HepG2 (cell line): ENCODE measurements around the gene DPEP2NB. TPM values are rescaled to one million over a fixed set of nuclear protein-coding genes. Genes with fewer than 3 reads are reported as not detected.

Experiments used
- ASH2L ChIP-seq: fragments of 300-600, 200-600 bp; sonication (generic); IDR thresholded peaks from 2 replicates; pipeline ENCODE4 v1.7.0; 2017; ENCODE audit warnings: low read depth, mild to moderate bottlenecking, moderate library complexity, mixed read lengths, low read length; ENCODE audit not compliant: insufficient read length
- ETV5 ChIP-seq: IDR thresholded peaks from 2 replicates; pipeline ENCODE4 v1.6.1; 2018; ENCODE audit warnings: missing biosample characterization, missing genetic modification reagents, inconsistent platforms, borderline replicate concordance
- FIP1L1 ChIP-seq: fragments of 200-400 bp; formaldehyde crosslinking; IDR thresholded peaks from 2 replicates; pipeline ENCODE4 v1.6.1; 2018; ENCODE audit warnings: low read depth, mild to moderate bottlenecking, low read length, moderate library complexity, borderline replicate concordance; ENCODE audit not compliant: insufficient read depth
- FOXO4 ChIP-seq: sonication (generic); formaldehyde crosslinking; conservative IDR thresholded peaks from 2 replicates; pipeline ENCODE4 v1.8.1; 2023; ENCODE audit warnings: missing genetic modification reagents
- GATA4 ChIP-seq: sonication (generic); IDR thresholded peaks from 2 replicates; pipeline ENCODE4 v1.6.1; 2016; ENCODE audit warnings: antibody characterized with exemption, low read depth, borderline replicate concordance
- MLX ChIP-seq: IDR thresholded peaks from 2 replicates; pipeline ENCODE4 v1.6.1; 2016
- NR2F6 ChIP-seq, 2 experiments: IDR thresholded peaks; 2 replicates each; pipeline ENCODE4 v1.6.1; 2016; ENCODE audit warnings: antibody characterized with exemption in 1 of 2, mild to moderate bottlenecking in 1 of 2
- PAWR ChIP-seq: sonication (generic); formaldehyde crosslinking; IDR thresholded peaks from 2 replicates; pipeline ENCODE4 v1.4.0; 2020; ENCODE audit warnings: missing genetic modification reagents, mild to moderate bottlenecking, borderline replicate concordance
- PLSCR1 ChIP-seq: sonication (generic); formaldehyde crosslinking; IDR thresholded peaks from 2 replicates; pipeline ENCODE4 v1.5.0; 2020; ENCODE audit warnings: missing genetic modification reagents, mild to moderate bottlenecking, borderline replicate concordance
- RORA ChIP-seq: sonication (generic); formaldehyde crosslinking; IDR thresholded peaks from 2 replicates; pipeline ENCODE4 v1.5.0; 2020; ENCODE audit warnings: mild to moderate bottlenecking, missing genetic modification reagents, moderate library complexity
- SMAD9 ChIP-seq: sonication (generic); formaldehyde crosslinking; IDR thresholded peaks from 2 replicates; pipeline ENCODE4 v1.5.1; 2020; ENCODE audit warnings: mild to moderate bottlenecking, missing genetic modification reagents
- ZFP36L2 ChIP-seq: sonication (generic); formaldehyde crosslinking; IDR thresholded peaks from 2 replicates; pipeline ENCODE4 v1.4.0; 2020; ENCODE audit warnings: missing genetic modification reagents
- ZNF296 ChIP-seq: sonication (generic); formaldehyde crosslinking; conservative IDR thresholded peaks from 2 replicates; pipeline ENCODE4 v1.5.0; 2020; ENCODE audit warnings: mild to moderate bottlenecking, missing genetic modification reagents
- ZNF407 ChIP-seq: sonication (generic); formaldehyde crosslinking; IDR thresholded peaks from one replicate; pipeline ENCODE4 v1.5.1; 2020; ENCODE audit warnings: mild to moderate bottlenecking, missing genetic modification reagents; ENCODE audit errors: not compliant biosample characterization
- ZNF468 ChIP-seq: sonication (generic); formaldehyde crosslinking; IDR thresholded peaks from 2 replicates; pipeline ENCODE4 v1.8.0; 2022; ENCODE audit warnings: mild to moderate bottlenecking, moderate library complexity, missing genetic modification reagents
- ZNF615 ChIP-seq: sonication (generic); formaldehyde crosslinking; IDR thresholded peaks from 2 replicates; pipeline ENCODE4 v1.5.0; 2020; ENCODE audit warnings: mild to moderate bottlenecking, missing genetic modification reagents, borderline replicate concordance
- ZNF772 ChIP-seq: sonication (generic); formaldehyde crosslinking; IDR thresholded peaks from 2 replicates; pipeline ENCODE4 v1.5.0; 2020; ENCODE audit warnings: mild to moderate bottlenecking, missing genetic modification reagents
- polyA plus RNA-seq, 8 experiments: library from polyadenylated mRNA; depleted of rRNA in 3 of 8; stranded (reverse) in 7 of 8; unstranded in 1 of 8; fragments of >200 nt; fragmentation: Illumina TruSeq in 4 of 8; extraction: Trizol in 4 of 8; gene quantifications; 2 replicates each; pipeline versions ENCODE4 v1.2.1 to v1.2.3, GENCODE V29; 2011 to 2016; ENCODE audit warnings: low read depth in 4 of 8, missing spikeins in 1 of 8, mixed read lengths in 1 of 8; ENCODE audit not compliant: insufficient read depth in 1 of 8
- total RNA-seq, 5 experiments: library from RNA; depleted of rRNA; stranded (reverse); fragments of >200 nt; fragmentation: Illumina TruSeq; extraction: Trizol; gene quantifications; 2 replicates each; pipeline ENCODE4 v1.2.3, GENCODE V29; 2016; ENCODE audit warnings: low read depth in 1 of 5

The DPEP2NB gene
- total and polyA plus RNA-seq, 2 of the 13 experiments (the other 11 are each of a cell fraction or from before 2014, with no cell fraction given), result not detected

- 0 out of 2 replicates have a peak, but pooled peaks have one; percentile 25 for TF ChIP-seq PAWR
- no peak for TF ChIP-seq ZNF407 (CRISPR knock-in tag)
- 0 out of 2 replicates have a peak, but pooled peaks have one; percentile 52 for TF ChIP-seq SMAD9
- TF ChIP-seq PLSCR1 (CRISPR knock-in tag), result no peak
- TF ChIP-seq RORA (CRISPR knock-in tag), result no peak
- no peak for TF ChIP-seq GATA4
- TF ChIP-seq ZNF296 (CRISPR knock-in tag), result no peak
- TF ChIP-seq FIP1L1, result no peak
- TF ChIP-seq MLX (CRISPR knock-in tag), result no peak
- TF ChIP-seq ZNF772 (CRISPR knock-in tag), result no peak
- TF ChIP-seq NR2F6 (IDR thresholded peaks at IDR 0.05), result no peak
- TF ChIP-seq NR2F6 (CRISPR knock-in tag; IDR thresholded peaks at IDR 0.05), result no peak
- no peak for TF ChIP-seq ASH2L
- TF ChIP-seq ZNF615 (CRISPR knock-in tag), result no peak
- TF ChIP-seq ZNF468 (CRISPR knock-in tag), result no peak
- no peak for TF ChIP-seq ZFP36L2 (CRISPR knock-in tag)
- TF ChIP-seq ETV5 (CRISPR knock-in tag), result 0 out of 2 replicates have a peak, but pooled peaks have one; percentile 8
- 0 out of 2 replicates have a peak, but pooled peaks have one; percentile 17 for TF ChIP-seq FOXO4 (CRISPR knock-in tag)
Observed at GRCh38 chr16:68022278-68022727, 6.6 kb upstream of the DPEP2NB start (continued).
